GM19324 (cell line): Measurements from ENCODE around the gene ATG9B.

Source experiments
- ATAC-seq: cut with Tn5 transposase; IDR thresholded peaks from one replicate; pipeline ENCODE4 v1.9.1; 2021; ENCODE audit warnings: mild to moderate bottlenecking, moderate library complexity; ENCODE audit not compliant: unreplicated experiment, low FRiP score

Gene ATG9B

GRCh38 chr7:150969475-150969874 lies 54.8 kb downstream of the ATG9B start:
- ATAC-seq = no peak

GRCh38 chr7:150968734-150969372 lies 55.4 kb downstream of the ATG9B start:
- no peak for ATAC-seq

GRCh38 chr7:150968056-150968733 lies 56.1 kb downstream of the ATG9B start:
- no peak for ATAC-seq

GRCh38 chr7:150967349-150967748 lies 56.9 kb downstream of the ATG9B start:
- ATAC-seq = no peak

GRCh38 chr7:150966002-150966401 lies 58.3 kb downstream of the ATG9B start:
- no peak for ATAC-seq

GRCh38 chr7:150965273-150965830 lies 58.9 kb downstream of the ATG9B start:
- no peak for ATAC-seq
